ENCODE data around the gene MAP1LC3B.

- TF ChIP-seq CTCF (conservative IDR thresholded peaks at IDR 0.05; ENCODE audit: low read depth, low read length) (no peak), EZH2 (IDR thresholded peaks at IDR 0.05; ENCODE audit: borderline replicate concordance, low read depth, low read length, poor library complexity, severe bottlenecking) (no peak)
Measured at GRCh38 chr16:87410968-87411367, 18.8 kb downstream of the MAP1LC3B start.

Measured in A673 (cell line).